HG03025 (cell line): ENCODE data around the gene MAPT.

Experiments used
- ATAC-seq: cut with Tn5 transposase; IDR thresholded peaks from one replicate; pipeline ENCODE4 v1.9.1; 2021; ENCODE audit warnings: mild to moderate bottlenecking, moderate library complexity; ENCODE audit not compliant: unreplicated experiment, low FRiP score

The MAPT gene

GRCh38 chr17:45966606-45967280 lies 72.4 kb downstream of the MAPT start:
- no peak for ATAC-seq

GRCh38 chr17:45967378-45967777 lies 73.0 kb downstream of the MAPT start:
- no peak for ATAC-seq

GRCh38 chr17:45968732-45969131 lies 74.4 kb downstream of the MAPT start:
- ATAC-seq = no peak

- ATAC-seq = no peak
Measured at GRCh38 chr17:45969726-45970125, 75.4 kb downstream of the MAPT start.

- ATAC-seq = no peak
Measured at GRCh38 chr17:45970659-45971058, 76.3 kb downstream of the MAPT start.

- no peak for ATAC-seq
Measured at GRCh38 chr17:45971698-45972141, 77.4 kb downstream of the MAPT start.

- ATAC-seq = no peak
Measured at GRCh38 chr17:45972531-45972930, 78.2 kb downstream of the MAPT start.

- ATAC-seq = no peak
Measured at GRCh38 chr17:45973099-45973780, 78.9 kb downstream of the MAPT start.

GRCh38 chr17:45973946-45974859 lies 79.8 kb downstream of the MAPT start:
- ATAC-seq = no peak

- ATAC-seq = no peak
Measured at GRCh38 chr17:45974916-45975630, 80.7 kb downstream of the MAPT start.

GRCh38 chr17:45975640-45976295 lies 81.4 kb downstream of the MAPT start:
- ATAC-seq = no peak

GRCh38 chr17:45976391-45976754 lies 82.0 kb downstream of the MAPT start:
- ATAC-seq = no peak

- ATAC-seq = no peak
Measured at GRCh38 chr17:45976755-45977505, 82.6 kb downstream of the MAPT start.

GRCh38 chr17:45977506-45977824 lies 83.1 kb downstream of the MAPT start:
- no peak for ATAC-seq

GRCh38 chr17:45977976-45978626 lies 83.7 kb downstream of the MAPT start:
- ATAC-seq = no peak

GRCh38 chr17:45979137-45979536 lies 84.8 kb downstream of the MAPT start:
- no peak for ATAC-seq

- ATAC-seq = no peak
Measured at GRCh38 chr17:45980855-45981254, 86.5 kb downstream of the MAPT start.

GRCh38 chr17:45981306-45981705 lies 87.0 kb downstream of the MAPT start:
- ATAC-seq = no peak
